Measurements from ENCODE around the gene ZG16B. TPM values are rescaled to one million over a fixed set of nuclear protein-coding genes. Genes with fewer than 3 reads are reported as not detected.

ZG16B gene
- total RNA-seq, 1 donor: 0.27 TPM

DNA sequence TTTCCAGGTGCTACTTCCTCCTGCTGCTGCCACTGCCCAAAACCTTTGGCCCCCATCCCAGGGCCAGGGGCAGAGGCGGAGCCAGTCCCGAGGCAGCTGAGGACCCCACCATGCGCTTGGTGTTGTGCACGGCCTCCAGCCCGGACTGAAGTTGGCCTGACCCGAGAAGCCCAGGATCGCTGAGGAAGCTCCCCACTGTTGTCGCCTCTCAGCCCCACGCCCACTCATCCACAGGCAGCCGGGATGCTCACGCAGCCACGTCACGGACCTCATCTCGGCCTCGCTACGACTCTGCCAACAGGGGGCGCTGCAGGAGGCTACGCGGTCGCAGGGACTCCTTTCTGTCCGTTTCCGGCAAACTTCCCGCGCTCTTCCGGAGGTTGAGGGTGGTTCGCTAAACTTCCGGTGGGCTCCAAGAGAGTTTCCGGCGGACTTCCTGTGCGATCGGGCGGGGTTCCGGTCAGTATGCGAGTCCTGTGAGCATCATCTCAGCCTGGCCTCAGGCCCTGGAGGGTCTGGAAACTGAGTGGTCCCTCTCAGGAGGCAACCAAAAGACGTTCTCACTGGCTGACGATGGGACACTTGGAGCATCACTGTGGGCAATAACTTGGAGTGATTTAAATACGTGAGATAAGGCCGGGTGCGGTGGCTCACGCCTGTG is 12.4 kb downstream of the ZG16B start:
- peak; percentile 10 for DNase-seq (ENCODE audit: low read depth)
- peak; percentile 39 for TF ChIP-seq CTCF (IDR thresholded peaks at IDR 0.05; ENCODE audit: insufficient read depth, low read length)
- H3K4me3 ChIP-seq (ENCODE audit: low read depth, low read length): no peak overlapping the region

DNA sequence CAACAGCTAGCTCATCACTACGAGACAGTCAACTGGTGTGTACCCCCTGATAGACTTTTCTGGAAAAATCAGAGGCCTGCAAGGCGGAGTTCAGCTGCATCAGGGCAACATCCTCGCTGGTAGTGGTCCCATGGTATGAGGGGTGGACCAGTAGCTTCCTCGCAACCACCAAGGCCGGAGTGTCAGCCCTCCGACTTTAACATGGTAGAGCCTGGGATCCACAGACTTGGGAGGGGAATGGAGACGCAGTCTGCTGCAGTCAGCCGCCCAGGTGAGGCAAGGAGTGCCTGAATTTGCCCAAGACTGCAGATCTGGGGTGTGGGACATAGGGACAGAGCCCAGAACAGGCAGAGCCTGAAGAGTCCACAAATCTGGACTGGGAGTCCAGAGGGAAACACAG is 13.4 kb downstream of the ZG16B start:
- H3K4me3 ChIP-seq (ENCODE audit: low read depth, low read length): no peak overlapping the region
- no peak for DNase-seq (ENCODE audit: low read depth)
- TF ChIP-seq CTCF (IDR thresholded peaks at IDR 0.05; ENCODE audit: insufficient read depth, low read length): no peak

GRCh38 chr16:2845116-2845515 is 15.0 kb downstream of the ZG16B start:
- no peak for DNase-seq (ENCODE audit: low read depth)
- H3K4me3 ChIP-seq (ENCODE audit: low read depth, low read length): no peak overlapping the region
- no peak for TF ChIP-seq CTCF (IDR thresholded peaks at IDR 0.05; ENCODE audit: insufficient read depth, low read length)

GRCh38 chr16:2846511-2847310 is 16.6 kb downstream of the ZG16B start:
- no peak for TF ChIP-seq CTCF (IDR thresholded peaks at IDR 0.05; ENCODE audit: insufficient read depth, low read length)
- peak; percentile 64 for DNase-seq (ENCODE audit: low read depth)
- H3K4me3 ChIP-seq (ENCODE audit: low read depth, low read length): no peak overlapping the region

GRCh38 chr16:2848933-2849725 is 19.0 kb downstream of the ZG16B start:
- H3K4me3 ChIP-seq (ENCODE audit: low read depth, low read length): no peak overlapping the region
- no peak for DNase-seq (ENCODE audit: low read depth)
- TF ChIP-seq CTCF (IDR thresholded peaks at IDR 0.05; ENCODE audit: insufficient read depth, low read length): no peak

- no peak overlapping the region for H3K4me3 ChIP-seq (ENCODE audit: low read depth, low read length)
- TF ChIP-seq CTCF (IDR thresholded peaks at IDR 0.05; ENCODE audit: insufficient read depth, low read length): no peak
- no peak for DNase-seq (ENCODE audit: low read depth)
Observed at GRCh38 chr16:2852003-2852730, 22.1 kb downstream of the ZG16B start.
